ENCODE results near the gene RAB31.
"Not testable (repeated sequence)": the region's sequence is repeated elsewhere in the genome, so short reads cannot be mapped to it uniquely, and the experiment has no call there.

RAB31 gene

GRCh38 chr18:9760641-9761040, 52.5 kb downstream of the RAB31 start:
- H3K4me1 ChIP-seq (ENCODE audit: insufficient read depth, low read length) = peaks cover 11% of the 10 kb centered on the region; the same call in 1 of the 2 replicates
- no peak overlapping the region for H3K9ac ChIP-seq (ENCODE audit: low read depth, low read length)

GRCh38 chr18:9762526-9762925, 54.4 kb downstream of the RAB31 start:
- H3K9me3 ChIP-seq (ENCODE audit: control insufficient read depth, insufficient read depth, low read length) = peaks cover 4% of the 10 kb centered on the region; the same call in 1 of the 2 replicates
- H3K4me1 ChIP-seq (ENCODE audit: insufficient read depth, low read length) = peaks cover 10% of the 10 kb centered on the region; the same call in 1 of the 2 replicates
- no peaks in the 10 kb centered on the region; the same call in 1 of the 2 replicates for H3K36me3 ChIP-seq (ENCODE audit: insufficient read depth, low read length)
- no peak overlapping the region for H3K9ac ChIP-seq (ENCODE audit: low read depth, low read length)

More at GRCh38 chr18:9760641-9761040, 52.5 kb downstream of the RAB31 start:
- Histone ChIP-seq H3K36me3 (ENCODE audit: insufficient read depth, low read length) (no peaks in the 10 kb centered on the region; the same call in 1 of the 2 replicates), H3K9me3 (ENCODE audit: control insufficient read depth, insufficient read depth, low read length) (peaks cover 4% of the 10 kb centered on the region; the same call in 1 of the 2 replicates)

DNA sequence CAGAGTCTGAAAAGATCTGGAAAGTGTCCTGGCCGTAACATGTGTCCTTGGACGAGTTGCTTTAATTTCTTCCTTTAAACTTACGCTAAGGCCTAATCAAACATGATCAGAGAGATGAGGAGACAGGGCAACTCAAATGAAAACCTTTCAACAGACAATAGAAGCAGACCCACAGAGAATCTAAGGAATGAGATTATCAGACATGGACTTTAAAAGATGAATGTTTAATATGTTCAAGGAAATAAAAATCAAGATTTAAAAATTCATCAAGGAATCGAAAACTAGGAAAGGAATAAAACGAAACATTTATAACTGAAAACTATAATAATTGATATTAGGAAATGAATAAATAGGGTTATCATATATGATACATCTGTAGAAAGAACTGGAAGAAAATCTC, 55.1 kb downstream of the RAB31 start:
- H3K9me3 ChIP-seq (ENCODE audit: control insufficient read depth, insufficient read depth, low read length) = peaks cover 4% of the 10 kb centered on the region; the same call in 1 of the 2 replicates
- H3K4me1 ChIP-seq (ENCODE audit: insufficient read depth, low read length) = peaks cover 6% of the 10 kb centered on the region; the same call in 1 of the 2 replicates
- H3K9ac ChIP-seq (ENCODE audit: low read depth, low read length) = no peak overlapping the region
- no peaks in the 10 kb centered on the region; the same call in 1 of the 2 replicates for H3K36me3 ChIP-seq (ENCODE audit: insufficient read depth, low read length)

- H3K36me3 ChIP-seq (ENCODE audit: insufficient read depth, low read length) = no peaks in the 10 kb centered on the region; the same call in 1 of the 2 replicates
- H3K9me3 ChIP-seq (ENCODE audit: control insufficient read depth, insufficient read depth, low read length) = peaks cover 4% of the 10 kb centered on the region; the same call in 1 of the 2 replicates
- H3K4me1 ChIP-seq (ENCODE audit: insufficient read depth, low read length) = peaks cover 5% of the 10 kb centered on the region; the same call in 1 of the 2 replicates
- H3K9ac ChIP-seq (ENCODE audit: low read depth, low read length) = no peak overlapping the region
These were observed 55.9 kb downstream of the RAB31 start for GRCh38 chr18:9764011-9764481.

GRCh38 chr18:9765501-9765900, 57.4 kb downstream of the RAB31 start:
- H3K9ac ChIP-seq (ENCODE audit: low read depth, low read length) = no peak overlapping the region
- H3K9me3 ChIP-seq (ENCODE audit: control insufficient read depth, insufficient read depth, low read length) = peaks cover 4% of the 10 kb centered on the region; the same call in 1 of the 2 replicates
- no peaks in the 10 kb centered on the region; the same call in 1 of the 2 replicates for H3K36me3 ChIP-seq (ENCODE audit: insufficient read depth, low read length)
- peaks cover 12% of the 10 kb centered on the region for H3K4me1 ChIP-seq (ENCODE audit: insufficient read depth, low read length)

- H3K4me1 ChIP-seq (ENCODE audit: insufficient read depth, low read length) = peaks cover 14% of the 10 kb centered on the region
- H3K9ac ChIP-seq (ENCODE audit: low read depth, low read length) = no peak overlapping the region
- H3K36me3 ChIP-seq (ENCODE audit: insufficient read depth, low read length) = no peaks in the 10 kb centered on the region; the same call in 1 of the 2 replicates
- H3K9me3 ChIP-seq (ENCODE audit: control insufficient read depth, insufficient read depth, low read length) = peaks cover 4% of the 10 kb centered on the region; the same call in 1 of the 2 replicates
These were observed 58.0 kb downstream of the RAB31 start for GRCh38 chr18:9766076-9766481.

DNA sequence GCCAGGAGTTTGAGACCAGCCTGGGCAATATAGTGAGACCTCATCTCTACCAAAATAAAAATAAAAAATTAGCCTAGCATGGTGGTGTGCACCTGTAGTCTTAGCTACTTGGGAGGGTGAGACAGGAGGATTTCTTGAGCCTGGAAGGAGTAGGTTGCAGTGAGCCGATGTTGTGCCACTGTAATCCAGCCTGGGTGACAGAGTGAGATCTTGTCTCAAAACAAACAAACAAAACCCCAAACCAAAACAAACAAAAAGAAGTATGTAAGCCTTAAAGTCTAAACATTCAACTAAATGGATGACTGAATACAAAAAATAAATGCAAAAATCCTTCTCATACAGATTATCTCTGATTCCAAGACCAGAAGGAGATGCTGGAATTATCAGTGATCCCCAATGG, 58.6 kb downstream of the RAB31 start:
- peaks cover 19% of the 10 kb centered on the region for H3K4me1 ChIP-seq (ENCODE audit: insufficient read depth, low read length)
- H3K9ac ChIP-seq (ENCODE audit: low read depth, low read length) = no peak overlapping the region
- H3K36me3 ChIP-seq (ENCODE audit: insufficient read depth, low read length) = no peaks in the 10 kb centered on the region; the same call in 1 of the 2 replicates
- peaks cover 4% of the 10 kb centered on the region; the same call in 1 of the 2 replicates for H3K9me3 ChIP-seq (ENCODE audit: control insufficient read depth, insufficient read depth, low read length)

GRCh38 chr18:9768071-9768691, 60.1 kb downstream of the RAB31 start:
- peaks cover 26% of the 10 kb centered on the region for H3K4me1 ChIP-seq (ENCODE audit: insufficient read depth, low read length)
- not testable (repeated sequence) for H3K9ac ChIP-seq (ENCODE audit: low read depth, low read length); H3K36me3 ChIP-seq (ENCODE audit: insufficient read depth, low read length); H3K9me3 ChIP-seq (ENCODE audit: control insufficient read depth, insufficient read depth, low read length)

GRCh38 chr18:9770111-9770510, 62.0 kb downstream of the RAB31 start:
- not testable (repeated sequence) for H3K36me3 ChIP-seq (ENCODE audit: insufficient read depth, low read length); H3K9ac ChIP-seq (ENCODE audit: low read depth, low read length); H3K9me3 ChIP-seq (ENCODE audit: control insufficient read depth, insufficient read depth, low read length)
- peaks cover 32% of the 10 kb centered on the region for H3K4me1 ChIP-seq (ENCODE audit: insufficient read depth, low read length)

DNA sequence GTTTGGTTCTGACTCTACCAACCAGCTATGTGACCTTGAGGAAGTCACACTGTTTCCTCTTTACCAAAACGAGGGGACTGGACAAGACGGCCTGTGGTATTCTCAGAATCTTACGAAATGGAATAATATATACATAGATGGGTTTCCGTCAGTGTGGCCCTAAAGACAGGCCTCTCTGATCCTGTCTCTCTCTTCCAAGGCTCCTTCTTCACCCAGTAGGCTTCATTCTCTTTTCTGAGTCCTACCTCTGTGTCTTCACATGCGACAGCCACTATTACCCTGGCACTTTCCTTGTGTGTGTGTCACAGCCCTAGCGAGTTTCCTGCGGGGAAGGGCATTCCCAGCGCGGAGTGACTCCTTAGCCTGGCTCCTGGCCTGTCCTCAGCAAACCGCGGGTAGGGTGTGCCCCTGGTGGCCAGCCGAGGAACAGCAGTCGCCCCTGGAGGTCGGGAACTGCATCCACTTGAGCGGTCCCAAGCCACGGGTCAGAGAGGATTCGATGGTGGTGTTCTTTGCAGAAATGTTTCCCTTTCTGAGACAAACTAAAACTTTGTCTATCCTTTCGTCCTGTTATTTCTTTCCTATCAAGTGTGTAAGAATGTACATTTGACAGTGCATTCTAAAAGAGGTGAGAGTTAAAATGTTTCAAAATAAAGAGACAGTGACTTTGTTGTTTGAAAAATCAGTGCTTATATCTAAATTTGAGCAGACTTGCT, 63.3 kb downstream of the RAB31 start:
- Histone ChIP-seq H3K4me1 (ENCODE audit: insufficient read depth, low read length) (peaks cover 27% of the 10 kb centered on the region), H3K36me3 (ENCODE audit: insufficient read depth, low read length) (no peaks in the 10 kb centered on the region), H3K9ac (ENCODE audit: low read depth, low read length) (no peak overlapping the region), H3K9me3 (ENCODE audit: control insufficient read depth, insufficient read depth, low read length) (no peaks in the 10 kb centered on the region)

DNA sequence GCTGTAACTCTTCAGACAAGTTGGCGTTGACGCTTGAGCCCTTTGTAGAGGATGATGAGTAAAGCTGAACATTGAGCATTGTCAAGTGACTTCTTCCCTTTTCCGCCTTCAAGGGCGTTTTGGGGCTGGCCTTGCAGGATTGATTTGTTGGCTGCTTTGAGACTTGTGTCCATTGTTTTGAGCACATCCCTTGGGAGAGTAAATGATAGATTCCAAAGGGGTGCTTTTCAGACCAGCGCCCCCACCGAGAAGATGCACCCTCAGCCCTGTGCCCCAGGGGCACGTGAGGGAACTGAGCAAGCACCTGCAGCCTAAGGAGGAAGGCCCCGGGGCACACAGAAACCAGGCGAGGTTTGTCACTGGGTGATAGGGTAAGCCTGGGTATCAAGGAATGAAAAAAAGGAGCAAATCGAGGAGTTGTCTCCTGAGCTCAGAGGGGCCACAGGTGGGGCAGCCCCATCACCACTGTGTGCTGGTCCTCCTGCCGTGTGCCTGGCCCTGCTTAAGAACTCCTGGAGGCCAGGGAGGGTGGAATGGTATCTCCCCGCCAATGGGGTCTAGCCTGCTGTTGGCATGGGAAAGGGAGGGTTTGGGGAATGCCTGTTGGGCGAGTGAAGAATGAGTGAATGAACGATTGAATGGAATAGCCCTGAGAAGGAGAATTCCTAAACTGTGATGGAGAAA, 64.0 kb downstream of the RAB31 start:
- H3K4me1 ChIP-seq (ENCODE audit: insufficient read depth, low read length) = peaks cover 27% of the 10 kb centered on the region
- no peak overlapping the region for H3K9ac ChIP-seq (ENCODE audit: low read depth, low read length)
- no peaks in the 10 kb centered on the region for H3K36me3 ChIP-seq (ENCODE audit: insufficient read depth, low read length)
- no peaks in the 10 kb centered on the region for H3K9me3 ChIP-seq (ENCODE audit: control insufficient read depth, insufficient read depth, low read length)

GRCh38 chr18:9772847-9773677, 65.0 kb downstream of the RAB31 start:
- Histone ChIP-seq H3K36me3 (ENCODE audit: insufficient read depth, low read length) (no peaks in the 10 kb centered on the region), H3K9me3 (ENCODE audit: control insufficient read depth, insufficient read depth, low read length) (no peaks in the 10 kb centered on the region), H3K4me1 (ENCODE audit: insufficient read depth, low read length) (peaks cover 27% of the 10 kb centered on the region), H3K9ac (ENCODE audit: low read depth, low read length) (no peak overlapping the region)

GRCh38 chr18:9774150-9774549, 66.0 kb downstream of the RAB31 start:
- Histone ChIP-seq H3K36me3 (ENCODE audit: insufficient read depth, low read length) (no peaks in the 10 kb centered on the region), H3K4me1 (ENCODE audit: insufficient read depth, low read length) (peaks cover 27% of the 10 kb centered on the region), H3K9ac (ENCODE audit: low read depth, low read length) (no peak overlapping the region), H3K9me3 (ENCODE audit: control insufficient read depth, insufficient read depth, low read length) (no peaks in the 10 kb centered on the region)

Measured in ES-I3 (cell line).